H1 (cell line): Measurements from ENCODE around the gene GRM8. TPM values are rescaled to one million over a fixed set of nuclear protein-coding genes. Genes with fewer than 3 reads are reported as not detected.

Source experiments
- CTCF ChIA-PET: fragments of 300-600 bp; sonication (Branson Sonifier 250); formaldehyde crosslinking; loops from one replicate; lab custom pipeline; 2021; ENCODE audit not compliant: partially characterized antibody; lab: Charles Lee
- POLR2A ChIA-PET: fragments of 300-600 bp; sonication (Branson Sonifier 250); formaldehyde crosslinking; loops from one replicate; lab custom pipeline; 2021; ENCODE audit warnings: inconsistent platforms; ENCODE audit not compliant: partially characterized antibody; lab: Charles Lee
- DNase-seq, 2 experiments: peaks; one replicate each; pipeline versions ENCODE4 v3.0.0 to v3.0.0-alpha.2; 2010 to 2022; ENCODE audit warnings: low spot score in 2 of 2, low read depth in 1 of 2, mixed read lengths in 1 of 2
- FAIRE-seq: peaks from 2 replicates; lab custom pipeline; 2011; peaks lifted over from hg19 to GRCh38; lab: Jason Lieb, UNC
- H2AFZ ChIP-seq: 2 replicates; pipeline ENCODE4 v1.8.1; 2012; ENCODE audit warnings: low read length, inconsistent platforms
- H2AK5ac ChIP-seq: 2 replicates; pipeline ENCODE4 v1.6.1; 2013; ENCODE audit warnings: low read depth, low read length
- H2BK120ac ChIP-seq: replicated peaks from 2 replicates; pipeline ENCODE3; 2013; ENCODE audit warnings: low read depth, low read length, inconsistent platforms
- H2BK12ac ChIP-seq: 2 replicates; pipeline ENCODE4 v1.6.1; 2013; ENCODE audit warnings: low read depth, low read length
- H2BK15ac ChIP-seq: 2 replicates; pipeline ENCODE4 v1.6.1; 2013; ENCODE audit warnings: low read length
- H2BK20ac ChIP-seq: 2 replicates; pipeline ENCODE4 v1.6.1; 2013; ENCODE audit warnings: low read length
- H2BK5ac ChIP-seq: 2 replicates; pipeline ENCODE4 v1.6.1; 2013; ENCODE audit warnings: low read depth, low read length
- H3K14ac ChIP-seq: 2 replicates; pipeline ENCODE4 v1.6.1; 2013; ENCODE audit warnings: inconsistent platforms; ENCODE audit not compliant: insufficient read length
- H3K18ac ChIP-seq: 2 replicates; pipeline ENCODE4 v1.6.1; 2013; ENCODE audit warnings: low read length; ENCODE audit errors: extremely low read depth
- H3K23ac ChIP-seq: 2 replicates; pipeline ENCODE4 v1.6.1; 2013; ENCODE audit warnings: inconsistent platforms; ENCODE audit not compliant: insufficient read length
- H3K23me2 ChIP-seq: 2 replicates; pipeline ENCODE4 v1.6.1; 2013; ENCODE audit warnings: low read depth, low read length
- H3K27ac ChIP-seq: 2 replicates; pipeline ENCODE4 v1.6.1; 2011; ENCODE audit warnings: low read depth, low read length, inconsistent platforms
- H3K27me3 ChIP-seq, 4 experiments: replicated peaks in 1 of 4; 1 replicate in 1 of 4; 2 replicates in 3 of 4; pipeline versions ENCODE4 v1.6.1 to v1.8.1; 2011 to 2013; ENCODE audit warnings: low read length in 3 of 4, mild to moderate bottlenecking in 3 of 4, inconsistent platforms in 2 of 4, mixed read lengths in 2 of 4, moderate library complexity in 1 of 4; ENCODE audit not compliant: control insufficient read depth in 3 of 4, insufficient read depth in 3 of 4; ENCODE audit errors: extremely low read depth in 1 of 4
- H3K36me3 ChIP-seq, 4 experiments: 2 replicates each; pipeline versions ENCODE4 v1.6.1 to v1.8.1; 2011 to 2013; ENCODE audit warnings: mild to moderate bottlenecking in 4 of 4, low read length in 3 of 4, moderate library complexity in 2 of 4, control low read depth in 1 of 4, inconsistent platforms in 1 of 4; ENCODE audit not compliant: insufficient read depth in 4 of 4, control insufficient read depth in 2 of 4
- H3K4ac ChIP-seq: replicated peaks from 2 replicates; pipeline ENCODE3; 2013; ENCODE audit warnings: low read length, low read depth, mixed read lengths, inconsistent platforms; ENCODE audit not compliant: insufficient read length
- H3K4me1 ChIP-seq, 4 experiments: replicated peaks in 1 of 4; 1 replicate in 1 of 4; 2 replicates in 3 of 4; pipeline versions ENCODE4 v1.6.1 to v1.8.1; 2011 to 2013; ENCODE audit warnings: low read length in 3 of 4, inconsistent platforms in 2 of 4, mixed read lengths in 1 of 4; ENCODE audit not compliant: insufficient read depth in 4 of 4, control insufficient read depth in 3 of 4
- H3K4me2 ChIP-seq, 2 experiments: 2 replicates each; pipeline versions ENCODE4 v1.6.1 to v1.8.1; 2011 to 2013; ENCODE audit warnings: low read depth in 2 of 2, low read length in 2 of 2, control low read depth in 1 of 2, inconsistent platforms in 1 of 2, mild to moderate bottlenecking in 1 of 2; ENCODE audit not compliant: insufficient read depth in 1 of 2
- H3K4me3 ChIP-seq, 4 experiments: fragments of 200-600, 300-600 bp in 1 of 4; sonication (generic), shearing (Covaris generic), sonication (Bioruptor Twin) in 1 of 4; 2 replicates each; pipeline versions ENCODE4 v1.5.1 to v1.8.1; 2011 to 2016; ENCODE audit warnings: low read length in 4 of 4, low read depth in 3 of 4, control low read depth in 2 of 4, inconsistent platforms in 2 of 4, mild to moderate bottlenecking in 2 of 4, mixed read lengths in 1 of 4, moderate library complexity in 1 of 4; ENCODE audit not compliant: insufficient read depth in 2 of 4; ENCODE audit errors: extremely low read depth in 1 of 4
- H3K56ac ChIP-seq: replicated peaks from 2 replicates; pipeline ENCODE3; 2013; ENCODE audit warnings: low read depth, mild to moderate bottlenecking, mixed read lengths, low read length, inconsistent platforms; ENCODE audit not compliant: insufficient read length
- H3K79me1 ChIP-seq: 2 replicates; pipeline ENCODE4 v1.6.1; 2013; ENCODE audit warnings: low read depth, low read length, control low read depth
- H3K79me2 ChIP-seq, 2 experiments: 2 replicates each; pipeline versions ENCODE4 v1.6.1 to v1.8.1; 2012 to 2013; ENCODE audit warnings: low read length in 2 of 2, mild to moderate bottlenecking in 2 of 2, inconsistent platforms in 1 of 2; ENCODE audit not compliant: insufficient read depth in 2 of 2, control insufficient read depth in 1 of 2
- H3K9ac ChIP-seq, 4 experiments: replicated peaks in 1 of 4; 1 replicate in 1 of 4; 2 replicates in 3 of 4; pipeline versions ENCODE4 v1.6.1 to v1.8.1; 2011 to 2013; ENCODE audit warnings: low read depth in 3 of 4, low read length in 3 of 4, control low read depth in 2 of 4, mild to moderate bottlenecking in 2 of 4, moderate library complexity in 2 of 4, inconsistent platforms in 1 of 4; ENCODE audit errors: extremely low read depth in 1 of 4
- H3K9me3 ChIP-seq, 2 experiments: 2 replicates each; pipeline versions ENCODE4 v1.6.1 to v1.8.1; 2012 to 2013; ENCODE audit warnings: mild to moderate bottlenecking in 2 of 2, moderate library complexity in 2 of 2, control low read depth in 1 of 2, inconsistent platforms in 1 of 2, low read depth in 1 of 2, low read length in 1 of 2, mixed read lengths in 1 of 2; ENCODE audit not compliant: insufficient read depth in 2 of 2
- H4K20me1 ChIP-seq, 2 experiments: replicated peaks in 1 of 2; 2 replicates each; pipeline versions ENCODE3 to v1.8.1; 2011 to 2013; ENCODE audit warnings: inconsistent platforms in 2 of 2, low read length in 2 of 2, mild to moderate bottlenecking in 1 of 2; ENCODE audit not compliant: insufficient read depth in 2 of 2, control insufficient read depth in 1 of 2
- H4K5ac ChIP-seq: 2 replicates; pipeline ENCODE4 v1.6.1; 2013; ENCODE audit warnings: low read length, low read depth, mixed read lengths, inconsistent platforms; ENCODE audit not compliant: insufficient read length
- H4K8ac ChIP-seq: 2 replicates; pipeline ENCODE4 v1.8.0; 2013; ENCODE audit warnings: mild to moderate bottlenecking, moderate library complexity, low read length, inconsistent platforms; ENCODE audit not compliant: insufficient read depth; ENCODE audit errors: extremely low read depth
- H4K91ac ChIP-seq: replicated peaks from 2 replicates; pipeline ENCODE3; 2013; ENCODE audit warnings: low read length, mixed read lengths, inconsistent platforms; ENCODE audit not compliant: insufficient read length
- CBX5 ChIP-seq: fragments of 300-800, 300-1000 bp; sonication (generic); IDR thresholded peaks from 2 replicates; pipeline ENCODE4 v1.7.1; 2016; ENCODE audit warnings: antibody characterized with exemption, low read length, low read depth
- CHD1 ChIP-seq: IDR thresholded peaks from 2 replicates; pipeline ENCODE4 v1.6.1; 2012; ENCODE audit warnings: low read depth, low read length, improper control_type of control experiment
- CTBP2 ChIP-seq: IDR thresholded peaks from 2 replicates; pipeline ENCODE4 v1.7.0; 2011; ENCODE audit warnings: borderline replicate concordance, mild to moderate bottlenecking, moderate library complexity, mixed read lengths, low read length; ENCODE audit not compliant: insufficient read depth, insufficient read length
- FOSL1 ChIP-seq: IDR thresholded peaks from 2 replicates; pipeline ENCODE4 v1.6.1; 2011; ENCODE audit warnings: mild to moderate bottlenecking, low read depth, low read length, moderate library complexity; ENCODE audit not compliant: insufficient read depth
- HDAC6 ChIP-seq: IDR thresholded peaks from one replicate; pipeline ENCODE4 v1.7.1; 2012; ENCODE audit warnings: low read depth, mild to moderate bottlenecking, inconsistent platforms, low read length, moderate library complexity
- JUN ChIP-seq: IDR thresholded peaks from 2 replicates; pipeline ENCODE4 v1.6.1; 2011; ENCODE audit warnings: low read depth, mild to moderate bottlenecking, improper control_type of control experiment, low read length
- KDM1A ChIP-seq: fragments of 200-600, 300-600 bp; sonication (generic); IDR thresholded peaks from 2 replicates; pipeline ENCODE4 v1.7.1; 2016; ENCODE audit warnings: mild to moderate bottlenecking, low read length, borderline replicate concordance
- KDM5A ChIP-seq: fragments of 200-600 bp; IDR thresholded peaks from 2 replicates; pipeline ENCODE4 v1.7.1; 2012; ENCODE audit warnings: mild to moderate bottlenecking, low read length, inconsistent platforms, mixed read lengths
- SIN3A ChIP-seq, 2 experiments: IDR thresholded peaks in 1 of 2; conservative IDR thresholded peaks in 1 of 2; 2 replicates each; pipeline ENCODE4 v1.6.1; 2011 to 2012; ENCODE audit warnings: low read length in 2 of 2, improper control_type of control experiment in 1 of 2, low read depth in 1 of 2, mild to moderate bottlenecking in 1 of 2
- YY1 ChIP-seq: IDR thresholded peaks from 2 replicates; pipeline ENCODE4 v1.6.1; 2011; ENCODE audit warnings: low read depth, mild to moderate bottlenecking, low read length
- polyA plus RNA-seq, 7 experiments: library from polyadenylated mRNA; depleted of rRNA in 3 of 7; stranded (reverse) in 5 of 7; unstranded in 2 of 7; fragments of >200 nt in 5 of 7; fragments of 200-250 nt in 2 of 7; gene quantifications; 1 replicate in 5 of 7; 2 replicates in 1 of 7; 4 replicates in 1 of 7; pipeline versions ENCODE4 v1.2.1 to v1.2.3, GENCODE V29; 2011 to 2013; ENCODE audit warnings: missing spikeins in 2 of 7, mixed read lengths in 2 of 7
- total RNA-seq: library from RNA; stranded (reverse); fragmentation: NEBNext Ultra II Directional; extraction: Animal tissue kit (Norgen Biotek cat#: 25700); gene quantifications from 2 replicates; pipeline ENCODE4 v1.2.1, GENCODE V29; 2021
- TF ChIP-seq, protein P1 (sequence below): IDR thresholded peaks from 2 replicates; pipeline ENCODE4 v1.6.1; 2012; ENCODE audit warnings: inconsistent platforms
- TF ChIP-seq, protein P2 (sequence below), 3 experiments: IDR thresholded peaks; 1 replicate in 2 of 3; 2 replicates in 1 of 3; pipeline versions ENCODE4 v1.5.1 to v1.6.1; 2011; ENCODE audit warnings: low read length in 3 of 3, mild to moderate bottlenecking in 3 of 3, inconsistent platforms in 2 of 3, low read depth in 1 of 3, moderate library complexity in 1 of 3; ENCODE audit not compliant: insufficient read depth in 1 of 3; ENCODE audit errors: control extremely low read depth in 1 of 3

GRM8 gene
- total and polyA plus RNA-seq, 2 of the 8 experiments (the other 6 are each of a cell fraction or from before 2014, with no cell fraction given): 2.6 to 2.8 TPM

DNA sequence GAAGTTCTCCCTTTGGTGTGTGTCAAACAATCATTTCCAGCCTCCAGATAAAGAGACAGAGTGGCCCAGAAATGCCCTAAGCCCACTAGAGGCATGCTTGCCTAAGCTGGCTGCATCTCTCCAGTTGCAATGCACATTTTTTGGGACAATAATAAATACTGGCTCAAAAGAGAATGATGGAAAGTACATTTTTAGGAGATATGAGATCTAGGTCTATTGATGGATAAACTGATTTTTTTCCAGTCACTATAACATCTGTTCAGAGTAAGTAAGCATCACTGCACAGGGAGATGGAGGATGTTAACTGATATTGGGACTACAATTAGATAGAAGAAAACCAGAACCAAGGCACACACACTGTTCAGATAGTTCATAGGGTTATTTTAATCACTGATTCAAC, 553.0 kb downstream of the GRM8 start:
- Histone ChIP-seq H4K20me1 (no peaks in the 10 kb centered on the region), H3K18ac (no peak overlapping the region), H3K23me2 (no peaks in the 10 kb centered on the region), H2AK5ac (no peak overlapping the region), H2BK12ac (no peak overlapping the region), H3K9ac (no peak overlapping the region), H3K56ac (no peak overlapping the region), H3K14ac (no peak overlapping the region), H2BK20ac (no peak overlapping the region), H4K91ac (no peak overlapping the region), H3K27ac (no peak overlapping the region), H3K79me2 (no peaks in the 10 kb centered on the region), H4K5ac (no peak overlapping the region), H3K23ac (no peak overlapping the region), H3K9me3 (no peaks in the 10 kb centered on the region), H3K4me2 (no peak overlapping the region), H2BK120ac (peak overlapping the region; percentile 66), H4K8ac (no peak overlapping the region), H3K27me3 (no peaks in the 10 kb centered on the region), H3K79me1 (no peaks in the 10 kb centered on the region), H3K36me3 (no peaks in the 10 kb centered on the region), H3K4ac (no peak overlapping the region), H2BK15ac (no peak overlapping the region), H2BK5ac (no peak overlapping the region), H3K4me3 (no peak overlapping the region), H3K4me1 (peaks cover 0 to 2% (median 0%) of the 10 kb centered on the region in 4 experiments; a peak in 2 of 7 replicates), H2AFZ (no peak overlapping the region)
- POLR2A ChIA-PET: no interaction called here
- CTCF ChIA-PET: no interaction called here
- no peak for DNase-seq
- FAIRE-seq: no peak
- TF ChIP-seq KDM1A (no peak), HDAC6 (no peak), SIN3A (conservative IDR thresholded peaks at IDR 0.05 in 1 of 2, IDR thresholded peaks at IDR 0.05 in 1 of 2; ENCODE audit: low read depth in 1 of 2, low read length in 2 of 2) (no peak), CTBP2 (no peak), FOSL1 (no peak), YY1 (no peak), CHD1 (no peak), KDM5A (no peak), JUN (no peak), CBX5 (no peak)
- TF ChIP-seq, protein P1, sequence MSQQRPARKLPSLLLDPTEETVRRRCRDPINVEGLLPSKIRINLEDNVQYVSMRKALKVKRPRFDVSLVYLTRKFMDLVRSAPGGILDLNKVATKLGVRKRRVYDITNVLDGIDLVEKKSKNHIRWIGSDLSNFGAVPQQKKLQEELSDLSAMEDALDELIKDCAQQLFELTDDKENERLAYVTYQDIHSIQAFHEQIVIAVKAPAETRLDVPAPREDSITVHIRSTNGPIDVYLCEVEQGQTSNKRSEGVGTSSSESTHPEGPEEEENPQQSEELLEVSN: no peak
- TF ChIP-seq, protein P2, sequence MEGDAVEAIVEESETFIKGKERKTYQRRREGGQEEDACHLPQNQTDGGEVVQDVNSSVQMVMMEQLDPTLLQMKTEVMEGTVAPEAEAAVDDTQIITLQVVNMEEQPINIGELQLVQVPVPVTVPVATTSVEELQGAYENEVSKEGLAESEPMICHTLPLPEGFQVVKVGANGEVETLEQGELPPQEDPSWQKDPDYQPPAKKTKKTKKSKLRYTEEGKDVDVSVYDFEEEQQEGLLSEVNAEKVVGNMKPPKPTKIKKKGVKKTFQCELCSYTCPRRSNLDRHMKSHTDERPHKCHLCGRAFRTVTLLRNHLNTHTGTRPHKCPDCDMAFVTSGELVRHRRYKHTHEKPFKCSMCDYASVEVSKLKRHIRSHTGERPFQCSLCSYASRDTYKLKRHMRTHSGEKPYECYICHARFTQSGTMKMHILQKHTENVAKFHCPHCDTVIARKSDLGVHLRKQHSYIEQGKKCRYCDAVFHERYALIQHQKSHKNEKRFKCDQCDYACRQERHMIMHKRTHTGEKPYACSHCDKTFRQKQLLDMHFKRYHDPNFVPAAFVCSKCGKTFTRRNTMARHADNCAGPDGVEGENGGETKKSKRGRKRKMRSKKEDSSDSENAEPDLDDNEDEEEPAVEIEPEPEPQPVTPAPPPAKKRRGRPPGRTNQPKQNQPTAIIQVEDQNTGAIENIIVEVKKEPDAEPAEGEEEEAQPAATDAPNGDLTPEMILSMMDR (IDR thresholded peaks at IDR 0.05; ENCODE audit: control extremely low read depth in 1 of 3, insufficient read depth in 1 of 3, low read depth in 1 of 3, low read length in 3 of 3): no peak
